Hepatocyte (in vitro differentiated cells): ENCODE results near the gene PSMD1.
"Not testable (repeated sequence)": the region's sequence is repeated elsewhere in the genome, so short reads cannot be mapped to it uniquely, and the experiment has no call there.

Experiments used
- CTCF ChIP-seq: fragments of 200-600 bp; sonication (generic); IDR thresholded peaks from 2 replicates; pipeline ENCODE4 v1.5.1; 2016; ENCODE audit warnings: antibody characterized with exemption, mild to moderate bottlenecking; ENCODE audit not compliant: poor library complexity
- EZH2 ChIP-seq: fragments of 200-600 bp; sonication (generic); IDR thresholded peaks from 2 replicates; pipeline ENCODE4 v1.6.1; 2016; ENCODE audit warnings: antibody characterized with exemption, mild to moderate bottlenecking, borderline replicate concordance
- EZH2phosphoT487 ChIP-seq: fragments of 200-600 bp; sonication (generic); IDR thresholded peaks from one replicate; pipeline ENCODE4 v1.6.1; 2018; ENCODE audit warnings: antibody characterized with exemption, mild to moderate bottlenecking, low read depth, moderate library complexity; ENCODE audit not compliant: unreplicated experiment, severe bottlenecking

DNA sequence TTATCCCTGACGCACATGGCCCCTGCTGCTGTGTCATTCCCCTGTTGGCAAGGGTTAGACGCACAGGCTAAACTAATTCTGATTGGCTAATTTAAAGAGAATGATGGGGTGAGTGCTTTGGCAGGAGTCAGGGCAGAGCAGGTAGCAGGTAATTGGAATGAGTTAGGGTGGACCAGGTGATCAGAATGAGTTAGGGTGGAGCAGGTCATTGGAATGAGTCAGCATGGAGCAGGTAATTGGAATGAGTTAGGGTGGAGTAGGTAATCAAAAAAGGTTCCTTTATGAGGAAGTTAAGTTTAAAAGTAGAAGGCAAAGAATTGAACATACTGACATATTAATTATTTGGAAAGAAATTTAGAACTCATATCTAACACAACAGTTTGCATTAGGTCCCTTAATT is 43.7 kb downstream of the PSMD1 start:
- TF ChIP-seq CTCF, EZH2, EZH2phosphoT487: not testable (repeated sequence)
